Measurements from ENCODE around the gene ZNF516.
A peak's percentile ranks its signal among the peaks of the same experiment; 100 is the strongest.

The ZNF516 gene

GRCh38 chr18:76468345-76469304 lies 26.4 kb downstream of the ZNF516 start:
- DNase-seq (ENCODE audit: low spot score): no peak

DNA sequence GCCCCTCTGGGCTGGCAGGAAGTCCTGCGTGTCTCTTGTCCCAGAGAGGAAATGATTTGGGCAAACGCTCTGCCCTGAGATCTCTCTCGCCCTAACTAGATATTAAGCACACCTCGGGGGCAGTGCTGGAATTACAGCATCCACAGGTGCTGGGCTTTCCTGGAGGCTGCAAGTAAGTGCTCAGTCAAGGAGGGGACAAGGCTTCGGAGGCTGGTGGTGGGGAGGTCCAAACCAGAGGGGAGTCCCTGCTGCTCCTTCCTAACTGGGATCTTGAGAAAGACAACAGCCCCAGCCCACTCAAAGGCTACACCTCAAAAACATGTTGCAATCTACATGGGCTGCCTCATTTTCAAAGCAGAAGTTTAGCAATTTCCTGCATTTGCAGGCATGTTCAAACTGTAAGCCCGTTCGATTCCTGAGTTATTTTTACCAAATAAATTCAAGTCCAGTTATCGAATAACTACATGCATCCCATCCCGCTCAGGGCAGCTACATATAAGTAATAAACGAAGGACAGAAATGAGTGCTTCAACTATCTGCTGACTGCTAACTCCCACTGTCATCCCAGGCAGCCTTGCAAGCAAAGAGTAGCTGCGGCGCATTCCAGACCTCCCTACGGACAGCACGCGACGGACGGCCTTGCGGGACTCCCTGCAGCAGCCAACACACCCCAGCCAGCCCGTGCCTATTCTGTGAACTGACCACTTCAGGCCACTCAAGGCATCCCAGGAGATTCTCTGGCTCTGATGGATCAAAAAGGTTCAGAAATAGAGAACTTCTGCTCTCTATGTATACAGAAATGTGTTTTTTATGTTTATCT lies 27.5 kb downstream of the ZNF516 start:
- peak; percentile 90 for DNase-seq (ENCODE audit: low spot score)

DNA sequence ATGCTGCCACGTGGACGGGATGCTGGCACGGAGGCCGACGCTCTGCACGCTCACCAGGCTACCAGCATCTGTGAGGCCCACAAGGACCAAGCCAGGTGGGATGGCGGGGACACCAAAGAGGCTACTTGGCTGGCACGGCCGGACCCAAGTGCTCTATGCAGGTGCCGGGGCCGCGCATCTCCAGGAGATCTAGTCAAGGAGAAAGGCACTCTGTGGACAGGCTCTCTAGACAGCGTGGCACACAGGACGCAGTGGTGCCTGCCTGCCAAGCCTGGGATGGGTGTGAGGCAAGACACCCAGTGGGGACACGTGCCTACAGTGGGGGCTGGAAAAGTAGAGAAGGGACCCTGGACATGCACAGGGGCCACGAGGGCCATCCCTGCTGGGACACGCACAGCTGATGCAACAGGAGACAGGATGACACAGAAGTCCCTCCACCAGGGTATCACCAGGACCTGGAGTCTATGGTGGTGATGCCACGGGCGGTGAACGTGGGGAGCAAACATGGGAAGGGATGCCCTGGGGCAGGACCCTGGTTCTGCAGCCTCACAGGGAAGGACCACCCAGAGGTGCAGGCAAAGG lies 28.5 kb downstream of the ZNF516 start:
- no peak for DNase-seq (ENCODE audit: low spot score)

- DNase-seq (ENCODE audit: low spot score): no peak
These were observed 29.2 kb downstream of the ZNF516 start for GRCh38 chr18:76465630-76466409.

- DNase-seq (ENCODE audit: low spot score): no peak
These were observed 30.5 kb downstream of the ZNF516 start for GRCh38 chr18:76464281-76465259.

DNA sequence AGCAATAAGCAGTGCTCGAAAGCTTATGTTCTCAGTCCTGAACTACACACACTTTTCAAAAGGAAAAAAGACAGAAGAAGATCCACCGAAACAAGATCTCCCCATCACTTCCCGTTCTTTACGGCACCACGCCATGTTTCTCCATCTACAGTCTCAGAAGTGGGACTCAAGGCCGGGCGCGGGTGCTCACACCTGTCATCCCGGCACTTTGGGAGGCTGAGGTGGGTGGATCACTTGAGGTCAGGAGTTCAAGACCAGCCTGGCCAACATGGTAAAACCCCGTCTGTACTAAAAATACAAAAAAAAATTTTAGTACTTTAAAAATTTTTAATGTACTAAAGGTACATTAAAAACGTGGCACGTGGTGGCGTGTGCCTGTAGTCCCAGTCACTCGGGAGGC lies 31.2 kb downstream of the ZNF516 start:
- DNase-seq (ENCODE audit: low spot score): no peak

DNA sequence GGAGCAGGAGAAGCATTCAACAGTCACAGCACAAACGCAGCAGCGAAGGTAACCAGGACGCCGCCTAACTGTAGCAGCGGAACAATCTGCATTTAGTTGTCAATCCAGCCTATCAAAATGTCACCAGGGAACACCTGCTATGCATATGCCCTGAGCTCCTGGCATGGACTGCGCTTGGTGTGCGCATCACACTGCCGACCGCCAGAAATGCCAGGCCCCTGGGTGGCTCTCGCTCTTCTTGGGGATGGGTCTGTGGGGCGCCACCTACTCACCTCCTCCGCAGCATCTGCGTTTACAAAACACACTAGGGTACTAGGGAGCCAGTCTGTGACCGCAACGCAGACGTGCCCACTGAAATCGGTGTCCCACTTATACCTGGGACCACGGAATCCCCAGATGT lies 31.7 kb downstream of the ZNF516 start:
- DNase-seq (ENCODE audit: low spot score): no peak

DNA sequence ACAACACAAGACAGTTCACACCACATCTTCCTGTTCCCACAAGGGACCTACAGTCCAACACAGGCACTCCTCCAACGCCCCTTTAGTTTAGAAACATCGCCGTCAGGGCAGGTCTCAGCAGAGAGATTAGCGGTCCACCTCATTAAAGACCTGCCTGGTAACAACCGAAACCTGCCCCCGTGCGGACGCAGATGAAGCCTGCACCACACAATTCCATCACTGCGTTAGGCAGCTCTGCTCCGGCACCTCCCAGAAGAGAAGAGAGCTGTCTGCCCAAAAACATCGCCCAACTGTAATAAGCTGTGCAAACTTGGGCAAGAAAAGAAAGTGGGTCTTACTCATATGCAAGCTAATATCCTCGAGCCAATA lies 32.7 kb downstream of the ZNF516 start:
- DNase-seq (ENCODE audit: low spot score): no peak

DNA sequence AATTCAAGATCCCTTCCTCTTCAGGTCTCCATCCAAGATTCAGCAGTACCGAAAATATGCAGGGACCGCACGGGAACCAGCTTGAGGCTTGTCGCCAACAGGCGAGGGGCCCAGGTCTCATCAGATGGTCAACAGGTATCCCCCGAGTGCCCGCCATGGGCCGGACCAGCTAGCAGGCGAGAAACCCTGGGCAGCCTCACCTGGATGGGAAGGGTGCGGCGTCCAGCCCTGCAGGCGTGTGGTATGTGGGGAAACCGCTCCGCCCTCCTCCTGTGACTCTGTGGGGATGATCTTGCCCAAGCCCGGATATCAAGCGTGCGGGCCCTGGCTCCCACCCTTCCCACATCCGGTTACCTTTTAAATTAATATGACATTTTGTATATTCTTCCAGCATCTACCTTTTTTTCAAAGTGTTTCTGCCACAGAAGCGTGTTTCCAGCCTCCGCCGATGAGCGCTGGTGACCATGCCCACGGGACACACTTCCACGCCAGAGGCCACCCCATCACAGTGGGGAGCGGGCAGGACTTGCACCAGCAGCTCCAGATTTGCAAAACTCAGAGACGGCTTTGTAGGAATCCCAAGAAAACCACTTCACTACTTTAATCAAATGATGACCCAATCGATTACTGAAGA lies 33.2 kb downstream of the ZNF516 start:
- no peak for DNase-seq (ENCODE audit: low spot score)

DNA sequence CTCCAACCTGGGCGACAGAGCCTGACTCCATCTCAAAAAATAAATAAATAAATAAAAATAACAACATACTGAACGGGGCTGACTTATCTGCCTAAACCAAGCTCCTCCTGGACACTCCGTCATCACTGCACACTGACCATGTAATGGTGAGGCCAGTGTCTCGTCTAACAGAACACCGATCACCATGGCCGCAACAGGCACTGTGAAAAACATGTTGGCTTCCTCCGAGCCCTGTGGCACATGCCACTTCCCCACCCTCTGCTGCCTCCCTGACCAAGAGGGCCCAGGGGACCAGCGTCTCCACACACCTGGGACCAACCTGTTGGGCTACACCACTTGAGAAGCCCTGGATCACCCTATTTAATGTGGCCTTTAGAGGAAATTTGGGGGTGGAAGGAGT lies 33.9 kb downstream of the ZNF516 start:
- DNase-seq (ENCODE audit: low spot score): no peak

GRCh38 chr18:76460482-76460881 lies 34.6 kb downstream of the ZNF516 start:
- DNase-seq (ENCODE audit: low spot score): no peak

DNA sequence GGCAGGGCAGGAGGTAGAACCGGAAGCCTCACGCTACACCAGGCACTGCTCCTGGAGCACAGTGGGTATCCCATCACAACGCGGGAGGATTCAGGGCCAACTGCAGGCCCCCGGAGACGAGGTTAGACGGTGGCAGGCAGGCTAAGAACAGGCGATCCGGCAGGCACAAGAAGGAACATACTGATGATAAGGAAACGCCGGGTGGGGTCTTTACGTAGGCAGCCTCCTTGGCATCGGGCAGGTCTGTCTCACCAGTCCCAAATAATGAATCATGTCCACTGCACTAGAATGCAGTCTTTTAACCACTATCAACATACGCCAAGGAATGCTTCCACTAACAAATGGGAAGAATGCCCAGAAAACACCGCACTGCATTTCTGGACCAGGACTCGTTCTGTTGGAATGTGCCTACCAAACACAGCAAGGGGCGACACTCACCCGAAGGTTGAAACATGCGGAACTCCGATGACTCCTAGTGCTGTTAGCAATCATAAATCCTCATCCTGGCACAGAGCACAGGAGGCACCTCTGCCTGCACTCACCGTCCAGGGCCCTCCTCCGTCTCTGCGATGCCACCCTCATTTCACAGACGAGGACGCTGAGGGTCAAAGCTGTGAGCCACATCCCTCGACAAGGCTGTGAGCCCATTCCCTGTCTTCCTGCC lies 35.2 kb downstream of the ZNF516 start:
- peak; percentile 95 for DNase-seq (ENCODE audit: low spot score)

DNA sequence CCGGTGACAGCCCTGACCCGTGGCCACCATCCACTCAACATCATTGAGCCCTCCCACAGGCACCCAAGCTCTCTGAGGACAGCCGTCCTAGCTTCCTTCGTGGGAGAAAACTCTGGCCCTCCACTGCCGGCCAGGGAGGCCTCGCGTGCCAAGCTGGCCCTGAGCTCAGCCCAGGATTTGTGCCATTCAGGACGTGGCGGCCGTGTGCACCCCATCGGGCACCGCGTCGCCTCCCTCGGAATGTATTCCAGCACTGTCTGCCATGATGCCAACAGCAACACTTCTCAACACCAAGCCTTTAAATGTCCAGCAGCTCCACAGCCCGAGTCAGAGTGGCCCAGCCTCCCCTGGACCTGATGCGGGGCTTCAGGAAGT lies 35.7 kb downstream of the ZNF516 start:
- no peak for DNase-seq (ENCODE audit: low spot score)

DNA sequence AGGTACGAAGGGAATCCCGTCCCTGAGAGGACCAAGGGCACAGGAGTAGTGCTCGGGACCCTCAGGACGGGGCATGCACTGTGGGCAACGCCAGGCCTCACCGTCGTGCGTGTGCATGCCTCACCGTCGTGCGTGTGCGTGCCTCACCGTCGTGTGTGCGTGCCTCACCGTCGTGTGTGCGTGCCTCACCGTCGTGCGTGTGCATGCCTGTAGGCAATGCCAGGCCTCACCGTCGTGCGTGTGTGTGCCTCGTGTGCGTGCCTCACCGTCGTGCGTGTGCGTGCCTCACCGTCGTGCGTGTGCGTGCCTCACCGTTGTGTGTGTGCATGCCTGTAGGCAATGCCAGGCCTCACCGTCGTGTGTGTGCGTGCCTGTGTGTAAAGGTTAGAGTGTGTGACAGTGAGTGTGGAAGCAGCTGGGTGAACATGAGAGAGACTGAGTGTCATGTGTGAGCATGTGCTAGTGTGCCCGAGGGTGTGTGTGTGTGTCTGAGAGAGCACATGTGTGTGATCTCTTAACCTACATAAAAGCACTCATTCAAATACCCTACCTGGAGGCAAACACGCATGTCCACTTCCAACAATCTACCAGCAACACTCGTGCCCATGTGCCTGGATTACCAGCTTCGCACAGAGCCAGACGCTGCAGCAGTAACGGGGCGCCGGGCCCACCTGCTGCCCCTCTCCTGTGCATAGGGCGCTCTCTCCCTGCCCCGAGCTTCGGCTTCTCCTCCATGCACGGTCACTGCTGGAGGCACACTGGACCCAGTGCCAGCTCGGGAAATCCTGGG lies 36.3 kb downstream of the ZNF516 start:
- no peak for DNase-seq (ENCODE audit: low spot score)

GRCh38 chr18:76457957-76458356 lies 37.1 kb downstream of the ZNF516 start:
- no peak for DNase-seq (ENCODE audit: low spot score)

DNA sequence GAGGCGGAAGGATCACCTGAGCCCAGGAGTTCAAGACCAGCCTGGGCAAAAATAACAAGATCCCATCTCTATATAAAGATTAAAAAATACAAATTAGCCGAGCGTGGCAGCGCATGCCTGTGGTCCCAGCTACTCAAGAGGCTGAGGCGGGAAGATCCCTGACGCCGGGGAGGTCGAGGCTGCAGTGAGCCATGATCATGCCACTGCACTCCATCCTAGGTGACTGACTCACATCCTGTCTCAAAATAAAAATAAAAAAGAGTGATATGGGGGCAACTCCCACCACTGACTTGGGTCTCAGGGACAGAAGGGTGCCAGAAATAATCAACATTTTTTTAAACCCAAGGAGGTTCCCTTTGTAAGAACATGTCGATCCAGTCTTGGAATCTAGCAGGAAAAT lies 37.6 kb downstream of the ZNF516 start:
- no peak for DNase-seq (ENCODE audit: low spot score)

- no peak for DNase-seq (ENCODE audit: low spot score)
These were observed 38.2 kb downstream of the ZNF516 start for GRCh38 chr18:76456823-76457222.

DNA sequence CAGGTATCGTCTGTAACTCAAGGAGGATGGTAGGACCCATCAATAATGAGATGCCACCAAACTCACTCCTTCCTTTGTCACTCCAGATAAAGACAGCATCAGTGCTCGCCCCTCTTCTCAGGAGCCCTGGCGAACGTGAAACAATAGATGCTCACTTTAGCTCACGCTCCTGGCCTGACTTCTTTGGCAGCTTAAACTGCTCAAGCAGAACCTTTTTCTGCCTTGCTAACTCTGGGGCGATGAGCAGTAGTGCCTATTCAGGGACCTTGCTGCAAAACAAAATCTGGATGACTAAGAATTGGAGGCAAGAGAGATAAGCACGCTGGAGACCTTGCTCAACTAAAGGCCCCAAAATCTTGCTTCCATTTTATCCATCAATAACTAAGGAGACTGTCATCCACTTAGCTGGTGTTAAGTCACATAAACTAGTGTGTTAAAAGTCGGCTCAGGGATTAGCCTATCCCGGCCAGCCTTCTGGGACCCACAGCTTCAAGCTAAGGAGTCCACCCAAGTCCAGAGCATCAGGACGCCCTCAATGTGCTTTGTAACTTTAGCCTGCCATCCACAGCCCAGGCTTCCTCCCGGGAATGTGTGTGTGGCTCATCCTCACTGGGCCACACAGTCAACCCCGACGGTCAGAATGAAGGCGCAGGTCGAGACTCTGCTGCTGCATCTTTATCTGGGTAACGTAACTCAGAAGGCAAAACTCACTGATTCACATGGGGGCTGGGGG lies 38.9 kb downstream of the ZNF516 start:
- DNase-seq (ENCODE audit: low spot score): no peak
